GM21367 (cell line): Measurements from ENCODE around the gene SEC24A.
"Not testable (repeated sequence)": the region's sequence is repeated elsewhere in the genome, so short reads cannot be mapped to it uniquely, and the experiment has no call there.

Experiments used
- ATAC-seq: cut with Tn5 transposase; IDR thresholded peaks from one replicate; pipeline ENCODE4 v1.9.1; 2021; ENCODE audit not compliant: unreplicated experiment

SEC24A gene

DNA sequence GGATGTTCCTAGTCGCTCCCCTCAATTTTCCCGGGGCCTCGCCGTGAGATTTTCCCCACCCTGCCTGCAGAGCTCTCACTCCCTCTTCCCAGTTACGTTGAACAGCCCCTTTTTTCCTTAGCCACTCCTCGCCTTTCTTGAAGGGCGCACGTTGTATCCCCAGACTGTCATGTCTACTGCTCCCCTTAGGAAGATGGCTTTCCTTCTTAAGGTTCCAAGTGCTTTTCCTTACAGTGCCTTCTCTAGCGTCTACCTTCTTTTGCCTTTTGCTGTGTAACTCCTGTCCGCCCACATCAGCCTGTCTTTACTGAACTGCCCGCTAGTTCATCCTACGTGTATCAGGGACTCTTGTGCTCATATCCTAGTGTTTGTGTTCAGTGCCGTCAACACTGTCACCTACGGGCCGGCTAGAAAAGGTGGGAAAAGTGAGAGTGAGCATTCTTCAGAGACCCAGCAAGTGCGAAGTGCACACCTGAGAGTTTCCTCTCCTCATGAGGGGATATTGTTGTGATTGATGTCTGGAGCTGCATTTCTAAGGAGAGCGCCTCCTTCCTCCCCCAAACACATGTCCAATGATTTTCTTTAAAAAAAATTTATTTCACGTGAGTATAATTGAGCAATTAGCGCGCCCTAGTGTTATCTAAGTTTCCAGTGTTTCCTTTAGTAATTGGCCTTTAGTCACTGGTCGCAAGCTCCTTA is 90.5 kb downstream of the SEC24A start:
- no peak for ATAC-seq

DNA sequence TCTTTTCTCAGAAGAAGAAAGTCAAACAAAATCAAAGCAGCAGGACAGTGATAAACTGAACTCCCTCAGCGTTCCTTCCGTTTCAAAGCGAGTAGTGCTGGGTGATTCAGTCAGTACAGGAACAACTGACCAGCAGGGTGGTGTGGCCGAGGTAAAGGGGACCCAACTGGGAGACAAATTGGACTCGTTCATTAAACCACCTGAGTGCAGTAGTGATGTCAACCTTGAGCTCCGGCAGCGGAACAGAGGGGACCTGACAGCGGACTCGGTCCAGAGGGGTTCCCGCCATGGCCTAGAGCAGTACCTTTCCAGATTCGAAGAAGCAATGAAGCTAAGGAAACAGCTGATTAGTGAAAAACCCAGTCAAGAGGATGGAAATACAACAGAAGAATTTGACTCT is 92.5 kb downstream of the SEC24A start:
- ATAC-seq, result no peak

DNA sequence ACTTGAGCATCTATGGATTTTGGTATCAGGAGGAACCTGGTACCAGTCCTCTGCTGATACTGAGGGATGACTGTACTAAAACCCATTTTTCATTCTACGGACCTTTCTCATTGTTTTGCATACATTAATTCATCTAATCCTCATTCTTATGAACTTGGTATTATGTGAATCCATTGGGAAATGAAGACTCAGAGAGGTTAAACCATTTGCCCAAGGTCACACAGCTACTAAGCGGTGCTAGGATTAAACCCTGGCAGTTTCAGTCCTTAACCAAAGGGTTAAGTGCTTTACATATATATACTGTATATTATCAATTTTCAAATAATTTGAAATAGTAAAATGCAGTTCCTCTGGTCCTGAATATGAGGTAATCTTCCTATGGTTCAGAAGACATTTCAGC is 93.5 kb downstream of the SEC24A start:
- ATAC-seq, result no peak

DNA sequence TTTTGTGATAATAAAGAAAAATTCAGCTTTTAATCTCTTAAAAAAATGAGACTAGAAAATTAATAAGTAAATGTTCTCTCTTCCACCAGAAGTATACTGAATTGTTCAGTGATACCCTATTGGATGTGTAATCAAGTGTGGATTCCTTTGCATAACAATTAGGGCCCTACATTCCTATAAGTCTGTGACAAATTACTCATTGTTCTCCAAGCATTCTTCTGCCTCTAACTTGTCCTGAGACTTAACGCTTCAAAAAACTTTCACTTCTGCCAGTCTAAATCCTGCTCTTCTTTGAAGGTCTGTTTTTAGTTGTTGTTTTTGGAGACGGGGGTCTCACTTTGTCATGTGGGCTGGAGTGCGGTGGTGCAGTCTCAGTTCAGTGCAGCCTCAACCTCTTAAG is 100.8 kb downstream of the SEC24A start:
- ATAC-seq, result no peak

DNA sequence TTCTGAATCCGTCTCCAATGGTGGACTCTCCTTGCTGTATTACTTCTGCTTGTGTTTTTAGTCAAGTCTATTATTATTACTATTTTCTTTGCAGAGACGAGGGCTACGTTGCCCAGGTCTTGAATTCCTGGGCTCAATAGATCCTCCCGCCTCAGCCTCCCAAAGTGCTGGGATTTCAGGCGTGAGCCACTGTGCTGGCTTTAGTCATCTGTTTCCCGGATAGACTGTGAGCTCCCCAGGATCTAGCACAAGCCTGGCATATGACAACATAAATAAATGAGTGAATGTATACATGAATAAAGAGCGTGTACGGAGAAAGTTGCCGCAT is 109.6 kb downstream of the SEC24A start:
- ATAC-seq, result peak; percentile 15

DNA sequence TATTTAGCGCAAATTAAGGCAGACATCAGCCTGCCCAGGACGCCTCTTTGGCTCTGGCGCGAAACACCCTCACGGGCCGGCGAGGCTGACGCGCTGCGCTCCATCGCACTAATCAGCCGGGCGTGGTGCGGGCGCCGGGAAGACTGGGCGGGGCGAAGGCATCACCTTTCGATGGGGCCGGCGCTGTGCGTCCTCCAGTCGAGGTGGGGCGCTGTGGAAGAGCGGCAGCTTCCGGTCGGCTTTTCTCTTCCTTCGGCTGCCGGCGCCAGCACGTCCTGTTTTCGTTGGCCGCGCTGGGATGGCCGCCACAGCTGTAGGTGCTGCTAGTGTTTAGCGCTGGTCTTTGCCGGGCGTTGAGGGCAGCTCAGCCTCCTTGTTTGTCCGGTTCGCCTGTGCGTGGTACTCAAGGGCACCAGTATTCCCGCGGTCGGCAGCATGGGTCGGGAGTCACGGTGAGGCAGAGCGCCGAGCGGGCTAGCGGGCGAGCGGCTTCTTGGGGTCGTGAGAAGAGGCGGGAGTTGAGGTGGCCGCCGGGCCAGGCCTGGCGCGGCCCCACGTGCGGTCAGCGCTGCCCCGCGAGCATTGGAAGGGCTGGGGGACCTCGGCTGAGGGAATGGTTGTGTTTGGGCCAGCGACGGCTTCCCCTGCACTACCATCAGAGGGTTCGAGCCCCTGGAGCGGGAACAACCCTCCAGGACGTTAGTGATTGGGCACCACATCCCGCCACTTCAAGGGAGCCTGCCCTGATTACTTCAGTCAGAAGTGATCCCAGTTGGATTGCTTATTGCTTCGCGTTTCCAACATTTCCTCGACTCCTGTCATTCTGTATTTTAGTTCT is 110.1 kb downstream of the SEC24A start, which contains the start of gene DDX46:
Gene DDX46 (plus strand): TSS at position 276 of the 838 bp plus-strand sequence. CDS start 160 bp downstream, at position 436.
- peak; percentile 97 for ATAC-seq

DNA sequence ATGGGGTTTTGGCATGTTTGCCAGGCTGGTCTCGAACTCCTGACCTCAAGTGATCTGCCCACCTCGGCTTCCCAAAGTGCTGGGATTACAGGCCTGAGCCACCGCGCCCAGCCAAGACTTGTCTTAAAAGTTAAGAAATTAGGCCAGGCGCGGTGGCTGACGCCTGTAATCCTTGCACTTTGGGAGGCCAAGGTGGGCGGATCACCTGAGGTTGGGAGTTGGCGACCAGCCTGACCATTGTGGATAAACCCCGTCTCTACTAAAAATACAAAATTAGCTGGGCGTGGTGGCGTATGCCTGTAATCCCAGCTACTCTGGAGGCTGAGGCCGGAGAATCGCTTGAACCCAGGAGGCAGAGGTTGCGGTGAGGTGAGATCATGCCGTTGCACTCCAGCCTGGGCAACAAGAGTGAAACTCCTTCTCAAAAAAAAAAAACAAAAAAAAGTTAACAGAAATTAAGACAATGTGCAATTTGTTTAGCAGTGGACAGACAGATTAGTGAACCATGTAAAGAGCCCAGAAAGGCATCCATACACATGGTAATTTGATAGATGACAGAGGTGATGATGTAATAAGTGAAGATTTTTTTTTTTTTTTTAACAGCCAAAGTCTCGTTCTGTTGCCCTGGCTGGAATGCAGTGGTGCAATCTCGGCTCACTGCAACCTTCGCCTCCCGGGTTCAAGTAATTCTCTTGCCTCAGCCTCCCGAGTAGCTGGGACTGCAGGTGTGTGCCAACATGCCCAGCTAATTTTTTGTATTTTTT is 119.1 kb downstream of the SEC24A start:
- not testable (repeated sequence) for ATAC-seq

DNA sequence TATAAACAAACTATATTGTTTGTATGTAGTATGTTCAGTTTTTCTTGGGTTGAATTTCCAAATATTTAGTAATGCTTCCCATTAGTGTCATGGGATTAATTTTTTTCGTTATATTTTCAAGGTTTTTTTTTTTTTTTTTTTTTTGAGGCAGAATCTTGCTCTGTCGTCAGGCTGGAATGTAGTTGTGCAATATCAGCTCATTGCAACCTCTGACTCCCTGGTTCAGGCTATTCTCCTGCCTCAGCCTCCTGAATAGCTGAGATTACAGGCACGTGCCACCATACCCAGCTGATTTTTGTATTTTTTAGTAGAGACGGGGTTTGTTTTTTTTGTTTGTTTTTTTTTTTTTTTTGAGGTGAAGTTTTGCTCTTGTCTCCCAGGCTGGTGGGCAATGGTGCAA is 120.6 kb downstream of the SEC24A start:
- no peak for ATAC-seq

DNA sequence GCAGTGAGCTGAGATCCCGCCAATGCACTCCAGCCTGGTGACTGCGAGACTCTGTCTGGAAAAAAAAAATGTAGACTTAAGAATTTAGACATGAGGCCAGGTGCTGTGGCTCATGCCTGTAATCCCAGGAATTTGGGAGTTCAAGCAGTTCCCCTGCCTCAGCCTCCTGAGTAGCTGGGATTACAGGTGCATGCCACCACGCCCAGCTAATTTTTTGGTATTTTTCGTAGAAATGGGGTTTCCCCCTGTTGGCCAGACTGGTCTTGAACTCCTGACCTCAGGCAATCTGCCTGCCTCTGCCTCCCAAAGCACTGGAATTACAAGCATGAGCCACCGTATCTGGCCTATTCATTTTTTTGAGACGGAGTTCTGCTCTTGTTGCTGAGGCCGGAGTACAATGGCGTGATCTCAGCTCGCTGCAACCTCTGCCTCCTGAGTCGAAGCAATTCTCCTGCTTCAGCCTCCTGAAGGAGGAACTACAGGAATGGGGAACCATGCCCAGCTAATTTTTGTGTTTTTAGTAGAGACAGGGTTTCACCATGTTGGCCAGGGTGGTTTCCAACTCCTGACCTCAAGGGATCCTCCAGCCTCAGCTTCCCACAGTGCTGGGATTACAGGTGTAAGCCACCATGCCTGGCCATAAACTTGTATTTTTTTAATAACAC is 124.0 kb downstream of the SEC24A start:
- no peak for ATAC-seq

DNA sequence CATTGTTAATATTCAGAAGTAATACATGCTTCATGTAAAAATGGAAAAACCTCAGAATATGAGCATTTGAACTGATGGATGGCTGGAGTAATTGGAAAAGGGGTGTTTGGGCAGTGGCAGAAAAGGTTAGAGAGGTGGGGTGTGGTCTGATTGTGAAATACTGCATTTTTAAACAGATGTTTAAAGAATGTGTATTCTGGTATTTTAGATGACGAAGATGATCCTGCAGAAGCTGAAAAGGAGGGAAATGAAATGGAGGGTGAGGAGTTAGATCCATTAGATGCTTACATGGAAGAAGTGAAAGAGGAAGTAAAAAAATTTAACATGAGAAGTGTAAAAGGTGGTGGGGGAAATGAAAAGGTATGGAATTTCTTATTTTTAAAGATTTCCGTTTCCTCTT is 128.8 kb downstream of the SEC24A start:
- ATAC-seq, result no peak
